C1 segment of cervical spinal cord (tissue), 14 donors: ENCODE measurements around the gene HLA-E.
A peak's percentile ranks its signal among the peaks of the same experiment; 100 is the strongest.
"Not testable (repeated sequence)": the region's sequence is repeated elsewhere in the genome, so short reads cannot be mapped to it uniquely, and the experiment has no call there.

ENCODE experiments used
- DNase-seq, 14 donors: peaks; one replicate each; lab custom pipeline; 2025; lab: John Stamatoyannopoulos, UW

HLA-E gene

DNA sequence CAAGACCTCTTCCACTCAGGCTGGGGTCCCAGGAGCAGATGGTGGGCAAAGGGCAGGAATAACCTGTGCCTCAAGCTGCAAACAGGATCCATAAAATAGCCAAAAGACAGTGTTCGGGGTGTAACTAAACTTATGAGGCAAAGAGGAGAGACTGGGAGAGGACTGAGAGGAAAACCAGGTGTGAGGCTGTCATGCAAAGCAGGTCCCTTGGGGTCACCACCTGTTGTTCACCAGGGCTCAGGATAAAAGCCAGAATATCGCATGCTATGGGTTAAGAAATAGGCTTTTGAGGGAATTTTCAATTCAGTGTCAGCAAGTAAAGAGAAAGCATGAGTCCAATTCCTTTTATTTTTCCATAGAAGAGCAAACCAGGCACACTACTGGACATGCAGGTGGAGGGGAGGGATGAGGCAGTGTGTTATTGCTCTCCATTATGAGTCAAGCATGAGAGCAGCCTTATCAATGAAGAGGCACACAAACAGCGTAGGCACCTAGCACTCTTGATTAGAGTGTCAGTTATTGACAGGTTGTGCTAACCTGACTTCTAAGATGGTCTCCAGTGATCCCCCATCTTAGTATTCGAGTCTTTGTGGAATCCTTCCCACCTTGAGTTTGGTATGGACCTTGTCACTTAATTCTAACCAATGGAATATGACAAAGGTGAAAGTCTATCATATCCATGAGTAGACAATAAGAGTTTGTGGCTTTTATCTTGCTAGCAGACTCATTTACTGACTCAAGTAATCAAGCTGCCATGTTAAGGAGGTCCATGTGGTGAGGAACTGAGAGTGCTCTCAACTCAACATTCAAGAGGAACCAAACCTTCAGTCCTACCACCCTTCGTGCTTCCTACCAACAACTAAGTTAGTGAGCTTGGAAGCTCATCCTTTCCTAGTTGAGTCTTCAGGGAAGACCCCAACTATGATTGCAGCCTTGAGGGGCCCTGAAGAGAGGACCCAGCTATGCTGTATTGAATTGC is 18.8 kb downstream of the HLA-E start:
- DNase-seq, result no peak

DNA sequence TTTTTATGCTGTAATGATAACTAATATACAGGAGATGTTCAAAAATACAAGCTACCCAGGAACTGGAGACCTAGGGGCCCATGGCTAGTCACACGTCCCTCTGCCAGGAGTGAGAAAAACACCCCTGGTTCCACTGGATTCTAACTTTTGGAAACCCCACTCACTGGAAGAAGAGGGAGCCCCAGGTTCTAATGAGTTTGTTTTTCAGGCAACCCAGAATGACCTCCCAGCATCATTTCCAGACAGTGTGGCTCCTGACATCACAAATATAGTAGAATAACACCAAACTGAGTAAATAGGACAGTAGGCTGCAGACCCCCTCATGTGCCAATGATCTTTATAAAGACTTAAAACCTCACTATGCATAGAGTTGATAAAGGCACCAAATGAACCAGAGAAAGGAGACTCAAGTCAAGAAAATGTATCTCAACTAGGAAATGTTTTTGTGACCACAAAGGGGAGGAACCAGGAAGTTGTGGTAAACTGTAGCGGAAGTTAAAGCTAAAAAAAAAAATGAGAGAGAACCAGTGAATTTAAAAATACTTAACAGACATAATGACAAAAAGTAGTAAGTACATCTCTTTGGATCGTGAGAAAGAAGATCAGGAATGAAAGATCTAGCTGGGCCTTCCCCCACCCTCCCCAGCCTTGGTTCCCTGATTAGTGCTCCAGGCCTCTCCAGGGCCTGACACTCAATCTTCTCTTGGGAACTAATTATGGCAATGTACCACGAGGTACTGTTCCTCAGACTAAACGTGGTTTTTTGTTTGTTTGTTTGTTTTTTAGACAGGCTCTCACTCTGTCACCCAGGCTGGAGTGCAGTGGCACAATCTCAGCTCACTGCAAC is 19.8 kb downstream of the HLA-E start:
- no peak for DNase-seq

DNA sequence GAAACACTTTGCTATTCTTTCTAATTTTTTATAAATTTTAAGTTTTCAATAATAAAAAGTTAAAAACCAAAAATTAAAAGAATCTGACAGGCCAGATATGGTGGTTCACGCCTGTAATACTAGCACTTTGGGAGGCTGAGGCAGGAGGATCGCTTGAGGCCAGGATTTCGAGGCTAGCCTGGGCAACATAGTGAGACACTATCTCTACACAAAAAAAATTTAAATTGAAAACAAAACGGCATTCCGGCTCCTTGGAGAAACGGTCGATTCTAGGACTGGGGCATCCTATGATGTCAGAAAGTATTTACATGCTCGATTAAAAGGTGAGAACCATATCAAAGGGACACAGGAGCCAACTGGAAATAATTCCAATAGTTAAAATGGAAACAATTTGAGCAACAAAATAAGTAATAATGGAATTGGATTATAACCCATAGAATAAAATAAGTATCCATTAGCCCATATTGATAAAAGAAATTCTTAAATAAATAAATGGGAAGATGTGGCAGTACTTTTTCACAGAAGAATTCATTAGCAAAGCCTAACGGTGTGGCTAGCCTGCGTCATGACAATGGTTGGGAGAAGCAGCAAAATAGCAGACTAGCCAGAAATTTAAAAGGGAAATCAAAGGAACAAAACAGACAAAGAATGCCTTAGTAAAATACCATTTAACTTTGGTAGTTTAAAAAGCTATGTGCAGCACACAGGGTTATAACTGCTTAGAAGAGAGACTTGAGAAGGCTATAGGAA is 21.3 kb downstream of the HLA-E start:
- DNase-seq, result no peak

DNA sequence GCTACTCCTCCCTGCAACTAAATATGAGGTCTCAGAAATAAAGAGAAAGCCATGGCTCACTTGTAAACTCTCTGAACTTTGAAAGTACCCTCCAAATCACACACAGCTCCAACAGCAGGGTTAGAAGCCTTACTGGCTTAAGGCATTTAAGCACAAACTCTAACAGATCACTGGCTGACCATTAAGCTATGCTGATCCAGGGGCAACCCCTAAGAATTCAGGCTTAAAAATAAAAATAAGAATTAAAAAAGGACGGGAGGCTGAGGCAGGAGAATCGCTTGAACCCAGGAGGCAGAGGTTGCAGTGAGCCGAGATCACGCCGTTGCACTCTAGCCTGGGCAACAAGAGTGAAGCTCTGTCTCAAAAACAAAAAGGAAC is 21.8 kb downstream of the HLA-E start:
- DNase-seq, result no peak

DNA sequence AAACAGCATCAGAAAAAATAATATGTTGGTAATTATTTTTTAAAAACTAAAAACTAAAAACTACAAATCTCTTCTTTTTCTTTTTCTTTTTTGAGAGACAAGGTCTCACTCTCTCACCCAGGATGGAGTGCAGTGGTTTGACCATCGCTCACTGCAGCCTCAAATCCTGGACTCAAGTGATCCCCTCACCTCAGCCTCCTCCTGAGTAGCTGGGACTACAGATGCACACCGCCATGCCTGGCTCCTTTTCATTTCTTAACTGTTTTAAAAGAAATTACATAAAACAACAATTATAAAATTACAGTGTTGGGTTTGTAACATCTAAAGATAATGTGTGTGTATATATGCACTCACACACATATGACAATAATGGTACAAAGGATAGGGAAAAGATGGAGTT is 24.1 kb downstream of the HLA-E start:
- DNase-seq, result no peak

GRCh38 chr6:30515106-30515505 is 25.8 kb downstream of the HLA-E start:
- no peak for DNase-seq

GRCh38 chr6:30515944-30516753 is 26.8 kb downstream of the HLA-E start:
- peak in 8 of 14 donors; percentile 18 to 66 (median 42) for DNase-seq

GRCh38 chr6:30516754-30517076 is 27.4 kb downstream of the HLA-E start:
- DNase-seq, result not testable (repeated sequence)

GRCh38 chr6:30517767-30518504 is 28.6 kb downstream of the HLA-E start:
- not testable (repeated sequence) for DNase-seq

- not testable (repeated sequence) for DNase-seq
Measured at GRCh38 chr6:30518505-30519145, 29.3 kb downstream of the HLA-E start.

GRCh38 chr6:30520522-30520921 is 31.2 kb downstream of the HLA-E start:
- DNase-seq, result no peak

DNA sequence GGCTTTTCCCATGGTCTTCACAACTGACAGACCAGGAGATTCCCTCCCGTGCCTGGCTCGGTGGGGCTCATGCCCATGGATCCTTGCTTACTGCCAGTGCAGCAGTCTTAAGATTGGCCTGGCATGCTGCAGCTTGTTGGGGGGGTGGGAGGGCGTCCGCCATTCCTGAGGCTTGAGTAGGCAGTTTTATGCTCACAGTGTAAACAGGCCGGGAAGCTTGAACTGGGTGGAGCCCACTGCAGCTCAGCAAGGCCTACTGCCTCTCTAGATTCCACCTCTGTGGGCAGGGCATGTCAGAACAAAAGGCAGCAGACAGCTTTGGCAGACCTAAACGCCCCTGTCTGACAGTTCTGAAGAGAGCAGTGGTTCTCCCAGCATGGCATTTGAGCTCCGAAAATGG is 31.8 kb downstream of the HLA-E start:
- not testable (repeated sequence) for DNase-seq

- DNase-seq, result not testable (repeated sequence)
Measured at GRCh38 chr6:30521952-30522351, 32.6 kb downstream of the HLA-E start.

GRCh38 chr6:30526444-30526843 is 37.1 kb downstream of the HLA-E start:
- not testable (repeated sequence) for DNase-seq

- DNase-seq, result not testable (repeated sequence)
Measured at GRCh38 chr6:30529349-30529875, 40.1 kb downstream of the HLA-E start.

- no peak for DNase-seq
Measured at GRCh38 chr6:30530014-30530413, 40.7 kb downstream of the HLA-E start.

GRCh38 chr6:30533460-30534294 is 44.4 kb downstream of the HLA-E start:
- DNase-seq, result no peak

DNA sequence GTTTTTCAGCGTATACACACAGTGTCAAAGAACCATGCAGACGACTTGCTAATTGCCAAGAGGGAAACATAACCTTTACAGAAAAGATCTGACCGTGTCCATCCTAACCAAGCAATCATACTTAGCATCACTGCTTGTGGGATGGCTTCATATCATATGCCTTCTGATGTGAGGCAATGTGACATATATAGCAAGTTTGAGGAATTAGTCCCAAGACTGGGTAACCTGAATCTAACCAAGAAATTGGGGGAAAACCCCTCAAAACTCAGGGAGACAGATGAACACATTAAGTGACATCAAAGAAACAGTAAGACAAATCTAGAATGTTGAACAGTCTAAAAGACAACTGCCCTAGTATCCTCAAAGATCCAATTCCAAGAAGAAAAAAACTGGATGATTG is 48.6 kb downstream of the HLA-E start:
- DNase-seq, result no peak
